Activated CD4-positive, alpha-beta T cell treated with anti-CD3 and anti-CD28 coated beads, Interleukin-2, Interleukin-6, amounts not matched to agents 100 ng/mL and 50 ng/mL, durations not matched to agents 16 hours and 8 hours (primary cell): ENCODE measurements around the gene NFIX.
"Not testable (repeated sequence)": the region's sequence is repeated elsewhere in the genome, so short reads cannot be mapped to it uniquely, and the experiment has no call there.

Experiments used
- DNase-seq: peaks from one replicate; pipeline ENCODE4 v3.0.0-alpha.2; 2020

Gene NFIX

GRCh38 chr19:12994701-12995595 lies at the start of gene NFIX:
NFIX (plus strand) TSS chr19:12995475; CDS start chr19:12995838, 363 bp downstream.
- peak; percentile 42 for DNase-seq

GRCh38 chr19:12945479-12946091 lies 49.7 kb upstream of the NFIX start, which contains the start of gene RAD23A:
RAD23A (plus strand) TSS chr19:12945862; CDS start chr19:12945949, 87 bp downstream.
- peak; percentile 99 for DNase-seq

- DNase-seq: peak; percentile 75
Observed at GRCh38 chr19:12946092-12946721, 49.1 kb upstream of the NFIX start.

- no peak for DNase-seq
Observed at GRCh38 chr19:12946731-12947496, 48.4 kb upstream of the NFIX start.

GRCh38 chr19:12947702-12948611 lies 47.3 kb upstream of the NFIX start:
- no peak for DNase-seq

GRCh38 chr19:12948612-12949362 lies 46.5 kb upstream of the NFIX start:
- DNase-seq: no peak

GRCh38 chr19:12949363-12950283 lies 45.7 kb upstream of the NFIX start:
- DNase-seq: no peak

GRCh38 chr19:12952050-12952449 lies 43.2 kb upstream of the NFIX start:
- DNase-seq: not testable (repeated sequence)

- no peak for DNase-seq
Observed at GRCh38 chr19:12952488-12953137, 42.7 kb upstream of the NFIX start.

GRCh38 chr19:12953138-12953798 lies 42.0 kb upstream of the NFIX start:
- DNase-seq: no peak

- DNase-seq: no peak
Observed at GRCh38 chr19:12953799-12954611, 41.3 kb upstream of the NFIX start.

- no peak for DNase-seq
Observed at GRCh38 chr19:12954612-12954962, 40.7 kb upstream of the NFIX start.

- DNase-seq: not testable (repeated sequence)
Observed at GRCh38 chr19:12955575-12955974, 39.7 kb upstream of the NFIX start.

- no peak for DNase-seq
Observed at GRCh38 chr19:12955996-12956395, 39.3 kb upstream of the NFIX start.

GRCh38 chr19:12956446-12957388 lies 38.6 kb upstream of the NFIX start, which contains the start of gene GADD45GIP1:
GADD45GIP1 (minus strand) TSS chr19:12957223; CDS start chr19:12957212, 11 bp downstream.
- DNase-seq: peak; percentile 93

GRCh38 chr19:12957389-12957952 lies 37.8 kb upstream of the NFIX start:
- not testable (repeated sequence) for DNase-seq
